ENCODE data around the gene GATB. TPM values are rescaled to one million over a fixed set of nuclear protein-coding genes. Genes with fewer than 3 reads are reported as not detected.

GATB gene
- total and polyA plus RNA-seq, 2 of the 4 experiments (the other 2 are of a cell fraction): 18.7 to 20.3 TPM

GRCh38 chr4:151785484-151786157 lies 24.8 kb upstream of the GATB start:
- no peak overlapping the region for H3K27ac ChIP-seq (ENCODE audit: insufficient read depth, low read length)

More at GRCh38 chr4:151785484-151786157, 24.8 kb upstream of the GATB start:
- in situ Hi-C loops (cut with MboI; ENCODE audit: low sequenced_read_pairs) (no loop called here), dilution Hi-C loops (cut with HindIII; ENCODE audit: low sequenced_read_pairs, unreplicated experiment) (no loop called here), intact Hi-C loops (cut with micrococcal nuclease) (no loop called here)
- Histone ChIP-seq H3K4me2 (ENCODE audit: low read depth, low read length) (no peak overlapping the region), H4K91ac (ENCODE audit: insufficient read depth, low read depth, low read length) (no peak overlapping the region), H2AK5ac (ENCODE audit: low read depth, low read length) (no peak overlapping the region), H3K9ac (ENCODE audit: low read depth, low read length) (no peak overlapping the region), H4K20me1 (ENCODE audit: insufficient read depth, low read length) (no peaks in the 10 kb centered on the region), H3K27me3 (ENCODE audit: control insufficient read depth, insufficient read depth, low read length) (peaks cover 16% of the 10 kb centered on the region), H3K14ac (replicated peaks; ENCODE audit: low read depth, low read length) (no peak overlapping the region), H3K4ac (ENCODE audit: low read depth, low read length) (no peak overlapping the region), H2AFZ (replicated peaks; ENCODE audit: low read length, poor library complexity) (no peak overlapping the region), H3K36me3 (ENCODE audit: control insufficient read depth, insufficient read depth, low read length) (no peaks in the 10 kb centered on the region), H2BK120ac (ENCODE audit: low read depth, low read length) (no peak overlapping the region), H3K9me3 (ENCODE audit: control insufficient read depth, insufficient read depth, low read length) (no peaks in the 10 kb centered on the region), H3K23ac (ENCODE audit: low read depth, low read length) (no peak overlapping the region), H4K8ac (ENCODE audit: low read depth in 2 of 2, low read length in 2 of 2) (no peak overlapping the region), H3K9me1 (ENCODE audit: insufficient read depth, low read length) (no peaks in the 10 kb centered on the region), H4K5ac (ENCODE audit: low read depth, low read length) (no peak overlapping the region), H2BK15ac (ENCODE audit: low read depth, low read length) (no peak overlapping the region), H3K4me3 (ENCODE audit: insufficient read depth, low read depth, low read length) (no peak overlapping the region), H2AK9ac (replicated peaks; ENCODE audit: low read depth, low read length, poor library complexity) (no peak overlapping the region), H3K18ac (ENCODE audit: low read depth, low read length) (no peak overlapping the region), H3K4me1 (ENCODE audit: control insufficient read depth, insufficient read depth, low read length) (no peaks in the 10 kb centered on the region), H2BK5ac (ENCODE audit: low read depth, low read length, poor library complexity, severe bottlenecking) (no peak overlapping the region), H3K79me1 (ENCODE audit: low read depth in 1 of 2, low read length in 2 of 2) (no peaks in the 10 kb centered on the region), H3K56ac (ENCODE audit: extremely low read depth, insufficient read depth, low read length) (no peak overlapping the region), H2BK20ac (ENCODE audit: low read depth, low read length) (no peak overlapping the region)
- no peak for TF ChIP-seq NFE2L2 (IDR thresholded peaks at IDR 0.05; ENCODE audit: low read depth, low read length)
- TF ChIP-seq BHLHE40 (IDR thresholded peaks at IDR 0.05; ENCODE audit: low read depth, low read length): no peak
- no peak for TF ChIP-seq USF2 (IDR thresholded peaks at IDR 0.05; ENCODE audit: low read depth, low read length)
- no peak for TF ChIP-seq RCOR1 (IDR thresholded peaks at IDR 0.05; ENCODE audit: insufficient replicate concordance, low read length)
- TF ChIP-seq RFX5 (IDR thresholded peaks at IDR 0.05; ENCODE audit: low read depth, low read length): no peak
- TF ChIP-seq ELK1 (IDR thresholded peaks at IDR 0.05; ENCODE audit: borderline replicate concordance, low read depth, low read length): no peak
- TF ChIP-seq FOS (IDR thresholded peaks at IDR 0.05; ENCODE audit: low read depth, low read length): no peak
- no peak for TF ChIP-seq POLR2A (IDR thresholded peaks at IDR 0.05; ENCODE audit: low read depth, low read length)
- no peak for TF ChIP-seq MXI1 (IDR thresholded peaks at IDR 0.05; ENCODE audit: borderline replicate concordance, low read depth, low read length)
- no peak for TF ChIP-seq RAD21 (IDR thresholded peaks at IDR 0.05; ENCODE audit: low read length)
- no peak for TF ChIP-seq CHD1 (IDR thresholded peaks at IDR 0.05; ENCODE audit: low read depth, low read length)
- TF ChIP-seq CEBPB (IDR thresholded peaks at IDR 0.05; ENCODE audit: low read depth, low read length): no peak
- no peak for TF ChIP-seq MAZ (IDR thresholded peaks at IDR 0.05; ENCODE audit: borderline replicate concordance, low read depth, low read length)
- TF ChIP-seq CTCF (conservative IDR thresholded peaks at IDR 0.05; ENCODE audit: low read depth, low read length): no peak
- no peak for TF ChIP-seq SMC3 (IDR thresholded peaks at IDR 0.05; ENCODE audit: low read depth, low read length)
- no peak for TF ChIP-seq MAFK (IDR thresholded peaks at IDR 0.05; ENCODE audit: low read depth, low read length)
- POLR2A ChIA-PET (ENCODE audit: unreplicated experiment): no interaction called here
- DNase-seq (no peak), ATAC-seq (ENCODE audit: low read depth) (no peak)
- 83% methylated on average over 1 of the region's 5 CpGs; no CpG with 5 or more reads in 1 of the 2 experiments for WGBS, 2 experiments (ENCODE audit: extremely low coverage in 2 of 2, insufficient read length in 1 of 2)
- CTCF ChIA-PET: no interaction called here
- no TSS peak for BruUV-seq (replicated peaks)

Measured in IMR-90 (cell line).